HTERT RPE-1 (cell line): Measurements from ENCODE around the gene BMAL1.
"Not testable (repeated sequence)": the region's sequence is repeated elsewhere in the genome, so short reads cannot be mapped to it uniquely, and the experiment has no call there.

ENCODE experiments used
- in situ Hi-C: fragments of 300-500 bp; cut with MboI; formaldehyde crosslinking; loops from 4 replicates; pipeline ENCODE4 v1.14.3; 2020; ENCODE audit warnings: low sequenced_read_pairs

BMAL1 gene

GRCh38 chr11:13277768-13278608 is at the start of gene BMAL1:
Gene BMAL1, plus strand, starts transcription at chr11:13277790. Its CDS starts 76,519 bp downstream, at chr11:13354309.
- in situ Hi-C loops: no loop called here

GRCh38 chr11:13228572-13228971 is 49.0 kb upstream of the BMAL1 start:
- in situ Hi-C loops: loop anchor here (25.0 kb wide), 1 partner anchor 109 kb away; no protein-coding TSS in a partner anchor

- in situ Hi-C loops: loop anchor here (25.0 kb wide), 1 partner anchor 108 kb away; no protein-coding TSS in a partner anchor
Observed at GRCh38 chr11:13229136-13229535, 48.5 kb upstream of the BMAL1 start.

GRCh38 chr11:13229711-13230318 is 47.8 kb upstream of the BMAL1 start:
- in situ Hi-C loops: loop anchor here (25.0 kb wide), 1 partner anchor 107 kb away; no protein-coding TSS in a partner anchor

- in situ Hi-C loops: loop anchor here (25.0 kb wide), 1 partner anchor 104 kb away; no protein-coding TSS in a partner anchor
Observed at GRCh38 chr11:13233173-13233745, 44.3 kb upstream of the BMAL1 start.

GRCh38 chr11:13235895-13236294 is 41.7 kb upstream of the BMAL1 start:
- in situ Hi-C loops: loop anchor here (25.0 kb wide), 1 partner anchor 101 kb away; no protein-coding TSS in a partner anchor

GRCh38 chr11:13236626-13237025 is 41.0 kb upstream of the BMAL1 start:
- in situ Hi-C loops: loop anchor here (25.0 kb wide), 1 partner anchor 101 kb away; no protein-coding TSS in a partner anchor

GRCh38 chr11:13237761-13238160 is 39.8 kb upstream of the BMAL1 start:
- in situ Hi-C loops: loop anchor here (25.0 kb wide), 1 partner anchor 100 kb away; no protein-coding TSS in a partner anchor

GRCh38 chr11:13238879-13239514 is 38.6 kb upstream of the BMAL1 start:
- in situ Hi-C loops: loop anchor here (25.0 kb wide), 1 partner anchor 98 kb away; no protein-coding TSS in a partner anchor

GRCh38 chr11:13242564-13242963 is 35.0 kb upstream of the BMAL1 start:
- in situ Hi-C loops: loop anchor here (25.0 kb wide), 1 partner anchor 95 kb away; no protein-coding TSS in a partner anchor

GRCh38 chr11:13247606-13248296 is 29.8 kb upstream of the BMAL1 start:
- in situ Hi-C loops: loop anchor here (25.0 kb wide), 1 partner anchor 90 kb away; no protein-coding TSS in a partner anchor

GRCh38 chr11:13249177-13249576 is 28.4 kb upstream of the BMAL1 start:
- in situ Hi-C loops: loop anchor here (25.0 kb wide), 1 partner anchor 88 kb away; no protein-coding TSS in a partner anchor

GRCh38 chr11:13249992-13250391 is 27.6 kb upstream of the BMAL1 start:
- in situ Hi-C loops: loop anchor here (25.0 kb wide), 1 partner anchor 87 kb away; no protein-coding TSS in a partner anchor

GRCh38 chr11:13251966-13252365 is 25.6 kb upstream of the BMAL1 start:
- in situ Hi-C loops: no loop called here

GRCh38 chr11:13252438-13252837 is 25.2 kb upstream of the BMAL1 start:
- in situ Hi-C loops: no loop called here

- in situ Hi-C loops: no loop called here
Observed at GRCh38 chr11:13256216-13256615, 21.4 kb upstream of the BMAL1 start.

- in situ Hi-C loops: not testable (repeated sequence)
Observed at GRCh38 chr11:13258061-13258460, 19.5 kb upstream of the BMAL1 start.

- in situ Hi-C loops: no loop called here
Observed at GRCh38 chr11:13258855-13259254, 18.7 kb upstream of the BMAL1 start.

GRCh38 chr11:13259374-13259773 is 18.2 kb upstream of the BMAL1 start:
- in situ Hi-C loops: no loop called here
